ENCODE data around the gene MACROD2.

The MACROD2 gene

DNA sequence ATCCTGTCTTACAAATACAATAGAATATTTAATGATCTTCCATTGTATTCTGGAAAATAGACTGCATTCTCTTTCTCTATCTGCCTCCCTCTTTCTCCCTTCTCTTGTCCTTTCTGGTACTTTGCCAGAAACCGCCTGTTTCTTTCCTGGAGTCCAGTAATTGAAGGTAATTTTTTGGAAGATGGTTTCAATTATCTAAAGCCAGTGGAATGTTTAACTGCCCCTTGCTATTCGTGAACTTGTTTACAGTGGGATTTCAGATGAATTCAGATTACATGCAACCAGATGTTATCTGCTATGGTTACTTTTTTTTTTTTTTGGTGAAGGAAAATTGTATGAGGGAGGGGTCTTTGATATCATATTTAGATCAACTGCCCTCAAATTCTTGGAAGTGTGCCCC, 997.6 kb downstream of the MACROD2 start:
- TF ChIP-seq HOXD13 (CRISPR knock-in tag; IDR thresholded peaks at IDR 0.05; ENCODE audit: borderline replicate concordance) (0 out of 2 replicates have a peak, but pooled peaks have one; percentile 45), ZFP37 (tag by site-specific recombination; IDR thresholded peaks at IDR 0.05) (no peak), KLF8 (tag by site-specific recombination; IDR thresholded peaks at IDR 0.05) (0 out of 2 replicates have a peak, but pooled peaks have one; percentile 13), ZNF140 (tag by site-specific recombination; IDR thresholded peaks at IDR 0.05) (no peak), ZNF768 (tag by site-specific recombination; IDR thresholded peaks at IDR 0.05) (no peak)
- TF ChIP-seq, protein P1, sequence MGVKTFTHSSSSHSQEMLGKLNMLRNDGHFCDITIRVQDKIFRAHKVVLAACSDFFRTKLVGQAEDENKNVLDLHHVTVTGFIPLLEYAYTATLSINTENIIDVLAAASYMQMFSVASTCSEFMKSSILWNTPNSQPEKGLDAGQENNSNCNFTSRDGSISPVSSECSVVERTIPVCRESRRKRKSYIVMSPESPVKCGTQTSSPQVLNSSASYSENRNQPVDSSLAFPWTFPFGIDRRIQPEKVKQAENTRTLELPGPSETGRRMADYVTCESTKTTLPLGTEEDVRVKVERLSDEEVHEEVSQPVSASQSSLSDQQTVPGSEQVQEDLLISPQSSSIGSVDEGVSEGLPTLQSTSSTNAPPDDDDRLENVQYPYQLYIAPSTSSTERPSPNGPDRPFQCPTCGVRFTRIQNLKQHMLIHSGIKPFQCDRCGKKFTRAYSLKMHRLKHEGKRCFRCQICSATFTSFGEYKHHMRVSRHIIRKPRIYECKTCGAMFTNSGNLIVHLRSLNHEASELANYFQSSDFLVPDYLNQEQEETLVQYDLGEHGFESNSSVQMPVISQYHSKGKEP (tag by site-specific recombination; IDR thresholded peaks at IDR 0.05) = 0 out of 2 replicates have a peak, but pooled peaks have one; percentile 9
- TF ChIP-seq, protein P2, sequence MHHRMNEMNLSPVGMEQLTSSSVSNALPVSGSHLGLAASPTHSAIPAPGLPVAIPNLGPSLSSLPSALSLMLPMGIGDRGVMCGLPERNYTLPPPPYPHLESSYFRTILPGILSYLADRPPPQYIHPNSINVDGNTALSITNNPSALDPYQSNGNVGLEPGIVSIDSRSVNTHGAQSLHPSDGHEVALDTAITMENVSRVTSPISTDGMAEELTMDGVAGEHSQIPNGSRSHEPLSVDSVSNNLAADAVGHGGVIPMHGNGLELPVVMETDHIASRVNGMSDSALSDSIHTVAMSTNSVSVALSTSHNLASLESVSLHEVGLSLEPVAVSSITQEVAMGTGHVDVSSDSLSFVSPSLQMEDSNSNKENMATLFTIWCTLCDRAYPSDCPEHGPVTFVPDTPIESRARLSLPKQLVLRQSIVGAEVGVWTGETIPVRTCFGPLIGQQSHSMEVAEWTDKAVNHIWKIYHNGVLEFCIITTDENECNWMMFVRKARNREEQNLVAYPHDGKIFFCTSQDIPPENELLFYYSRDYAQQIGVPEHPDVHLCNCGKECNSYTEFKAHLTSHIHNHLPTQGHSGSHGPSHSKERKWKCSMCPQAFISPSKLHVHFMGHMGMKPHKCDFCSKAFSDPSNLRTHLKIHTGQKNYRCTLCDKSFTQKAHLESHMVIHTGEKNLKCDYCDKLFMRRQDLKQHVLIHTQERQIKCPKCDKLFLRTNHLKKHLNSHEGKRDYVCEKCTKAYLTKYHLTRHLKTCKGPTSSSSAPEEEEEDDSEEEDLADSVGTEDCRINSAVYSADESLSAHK (tag by site-specific recombination; IDR thresholded peaks at IDR 0.05) = peak; percentile 59; the same call in 1 of the 2 replicates
- H3K9me3 ChIP-seq (ENCODE audit: control insufficient read depth, insufficient read depth, low read depth, low read length) = no peaks in the 10 kb centered on the region
- H3K4me1 ChIP-seq (ENCODE audit: control insufficient read depth, insufficient read depth, low read length) = no peaks in the 10 kb centered on the region
- no peak overlapping the region for H3K4me3 ChIP-seq (ENCODE audit: low read depth, low read length)
- H3K27ac ChIP-seq (ENCODE audit: extremely low read depth, low read depth, low read length) = no peak overlapping the region
- no peaks in the 10 kb centered on the region for H3K36me3 ChIP-seq (ENCODE audit: control insufficient read depth in 2 of 2, insufficient read depth in 1 of 2, low read length in 2 of 2)
- CTCF ChIA-PET = no interaction called here
- POLR2A ChIA-PET = no interaction called here

DNA sequence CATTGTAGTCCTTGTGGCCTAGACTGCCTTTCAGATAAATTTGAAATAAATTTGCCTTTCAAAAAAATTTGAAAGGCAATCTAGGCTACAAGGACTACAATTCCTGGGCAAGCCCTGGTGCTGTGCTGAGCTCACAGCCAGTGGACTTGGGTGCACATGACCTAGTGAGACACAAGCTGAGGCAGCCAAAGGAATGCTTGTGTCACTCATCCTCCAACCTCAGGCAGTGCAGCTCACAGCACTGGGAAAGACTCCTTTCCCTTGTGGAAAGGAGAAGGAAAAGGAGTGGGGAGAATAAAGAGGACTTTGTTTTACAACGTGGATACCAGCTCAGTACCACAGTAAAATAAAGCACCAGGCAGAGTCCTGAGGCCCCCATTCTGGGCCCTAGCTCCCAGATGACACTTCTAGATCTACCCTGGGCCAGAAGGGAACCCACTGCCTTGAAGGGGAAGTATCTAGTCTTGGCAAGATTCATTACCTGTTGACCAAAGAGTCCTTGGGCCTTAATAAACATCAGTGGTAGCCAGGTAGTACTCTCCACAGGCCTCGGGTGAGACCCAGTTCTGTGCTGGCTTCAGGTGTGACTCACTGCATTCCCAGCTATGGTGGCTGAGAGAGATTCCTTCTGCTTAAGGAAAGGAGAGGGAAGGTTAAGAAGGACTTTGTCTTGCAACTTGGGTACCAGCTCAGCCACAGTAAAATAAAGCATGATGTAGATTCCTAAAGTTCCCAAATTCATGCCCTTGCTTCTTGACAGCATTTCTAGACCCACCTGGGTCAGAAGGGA, 1001.8 kb downstream of the MACROD2 start:
- ChIA-PET POLR2A (no interaction called here), CTCF (no interaction called here)
- Histone ChIP-seq H3K9me3 (ENCODE audit: control insufficient read depth, insufficient read depth, low read depth, low read length) (no peaks in the 10 kb centered on the region), H3K27ac (ENCODE audit: extremely low read depth, low read depth, low read length) (no peak overlapping the region), H3K4me3 (ENCODE audit: low read depth, low read length) (no peak overlapping the region), H3K4me1 (ENCODE audit: control insufficient read depth, insufficient read depth, low read length) (no peaks in the 10 kb centered on the region), H3K36me3 (ENCODE audit: control insufficient read depth in 2 of 2, insufficient read depth in 1 of 2, low read length in 2 of 2) (no peaks in the 10 kb centered on the region)
- TF ChIP-seq ZBTB7A (tag by site-specific recombination; IDR thresholded peaks at IDR 0.05; ENCODE audit: low read depth) = no peak
- TF ChIP-seq, protein P3, sequence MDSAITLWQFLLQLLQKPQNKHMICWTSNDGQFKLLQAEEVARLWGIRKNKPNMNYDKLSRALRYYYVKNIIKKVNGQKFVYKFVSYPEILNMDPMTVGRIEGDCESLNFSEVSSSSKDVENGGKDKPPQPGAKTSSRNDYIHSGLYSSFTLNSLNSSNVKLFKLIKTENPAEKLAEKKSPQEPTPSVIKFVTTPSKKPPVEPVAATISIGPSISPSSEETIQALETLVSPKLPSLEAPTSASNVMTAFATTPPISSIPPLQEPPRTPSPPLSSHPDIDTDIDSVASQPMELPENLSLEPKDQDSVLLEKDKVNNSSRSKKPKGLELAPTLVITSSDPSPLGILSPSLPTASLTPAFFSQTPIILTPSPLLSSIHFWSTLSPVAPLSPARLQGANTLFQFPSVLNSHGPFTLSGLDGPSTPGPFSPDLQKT (IDR thresholded peaks at IDR 0.05; ENCODE audit: borderline replicate concordance, low read depth, low read length) = no peak
- TF ChIP-seq ZNF157 (tag by site-specific recombination; IDR thresholded peaks at IDR 0.05) = no peak
- TF ChIP-seq ZNF175 (tag by site-specific recombination; IDR thresholded peaks at IDR 0.05) = no peak
- TF ChIP-seq ZNF623 (tag by site-specific recombination; IDR thresholded peaks at IDR 0.05) = no peak
- TF ChIP-seq ZFP3 (tag by site-specific recombination; IDR thresholded peaks at IDR 0.05; ENCODE audit: low read depth) = no peak
- TF ChIP-seq ZNF792 (tag by site-specific recombination; IDR thresholded peaks at IDR 0.05) = no peak
- no peak for TF ChIP-seq ZFP37 (tag by site-specific recombination; IDR thresholded peaks at IDR 0.05)
- TF ChIP-seq ZNF768 (tag by site-specific recombination; IDR thresholded peaks at IDR 0.05) = no peak

DNA sequence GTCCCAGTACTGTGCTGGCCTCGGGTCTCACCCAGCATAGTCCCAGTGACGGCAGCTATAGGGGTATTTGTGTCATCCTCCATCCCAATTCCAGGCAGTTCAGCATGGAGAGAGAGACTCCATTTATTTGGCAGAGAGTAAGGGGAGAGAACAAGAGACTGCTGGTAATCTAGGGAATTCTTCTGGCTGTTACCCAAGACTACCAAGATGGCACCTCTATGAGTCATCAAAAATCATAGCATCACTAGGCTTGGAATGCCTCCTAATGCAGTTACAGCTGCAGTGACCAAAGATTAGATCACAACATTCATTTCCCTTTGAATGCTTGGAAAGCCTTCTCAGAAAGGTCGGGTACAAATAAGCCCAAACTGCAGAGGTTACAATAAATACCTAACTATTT, 1002.5 kb downstream of the MACROD2 start:
- no peaks in the 10 kb centered on the region for H3K36me3 ChIP-seq (ENCODE audit: control insufficient read depth in 2 of 2, insufficient read depth in 1 of 2, low read length in 2 of 2)
- POLR2A ChIA-PET = no interaction called here
- H3K27ac ChIP-seq (ENCODE audit: extremely low read depth, low read depth, low read length) = no peak overlapping the region
- H3K4me1 ChIP-seq (ENCODE audit: control insufficient read depth, insufficient read depth, low read length) = no peaks in the 10 kb centered on the region
- H3K4me3 ChIP-seq (ENCODE audit: low read depth, low read length) = no peak overlapping the region
- CTCF ChIA-PET = no interaction called here
- no peak for TF ChIP-seq ZNF621 (tag by site-specific recombination; IDR thresholded peaks at IDR 0.05)
- TF ChIP-seq KLF7 (tag by site-specific recombination; IDR thresholded peaks at IDR 0.05; ENCODE audit: borderline replicate concordance) = no peak
- TF ChIP-seq, protein P4, sequence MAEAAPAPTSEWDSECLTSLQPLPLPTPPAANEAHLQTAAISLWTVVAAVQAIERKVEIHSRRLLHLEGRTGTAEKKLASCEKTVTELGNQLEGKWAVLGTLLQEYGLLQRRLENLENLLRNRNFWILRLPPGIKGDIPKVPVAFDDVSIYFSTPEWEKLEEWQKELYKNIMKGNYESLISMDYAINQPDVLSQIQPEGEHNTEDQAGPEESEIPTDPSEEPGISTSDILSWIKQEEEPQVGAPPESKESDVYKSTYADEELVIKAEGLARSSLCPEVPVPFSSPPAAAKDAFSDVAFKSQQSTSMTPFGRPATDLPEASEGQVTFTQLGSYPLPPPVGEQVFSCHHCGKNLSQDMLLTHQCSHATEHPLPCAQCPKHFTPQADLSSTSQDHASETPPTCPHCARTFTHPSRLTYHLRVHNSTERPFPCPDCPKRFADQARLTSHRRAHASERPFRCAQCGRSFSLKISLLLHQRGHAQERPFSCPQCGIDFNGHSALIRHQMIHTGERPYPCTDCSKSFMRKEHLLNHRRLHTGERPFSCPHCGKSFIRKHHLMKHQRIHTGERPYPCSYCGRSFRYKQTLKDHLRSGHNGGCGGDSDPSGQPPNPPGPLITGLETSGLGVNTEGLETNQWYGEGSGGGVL (tag by site-specific recombination; IDR thresholded peaks at IDR 0.05) = no peak
- no peaks in the 10 kb centered on the region for H3K9me3 ChIP-seq (ENCODE audit: control insufficient read depth, insufficient read depth, low read depth, low read length)
